Lung (tissue), 12 donors: Measurements from ENCODE around the gene CRYBA2. TPM values are rescaled to one million over a fixed set of nuclear protein-coding genes. Genes with fewer than 3 reads are reported as not detected.

Experiments used
- ATAC-seq: fragments of 200-7000 bp; cut with Tn5 transposase; one replicate; pipeline ENCODE4 v1.9.1; 2020; ENCODE audit warnings: moderate number of reproducible peaks; ENCODE audit not compliant: insufficient read depth, low FRiP score
- DNase-seq, 3 donors: peaks; one replicate each; pipeline ENCODE4 v3.0.0-alpha.2; 2013 to 2017
- H3K27ac ChIP-seq, 2 donors: one replicate each; pipeline ENCODE4 v1.5.1; 2013; ENCODE audit warnings: mild to moderate bottlenecking in 2 of 2, moderate library complexity in 2 of 2, control low read depth in 1 of 2, inconsistent platforms in 1 of 2, low read depth in 1 of 2, low read length in 1 of 2
- H3K27me3 ChIP-seq, 3 donors: one replicate each; pipeline ENCODE4 v1.5.1; 2013; ENCODE audit warnings: low read length in 2 of 3; ENCODE audit not compliant: control insufficient read depth in 3 of 3, insufficient read depth in 3 of 3
- H3K36me3 ChIP-seq, 4 donors: one replicate each; pipeline ENCODE4 v1.5.1; 2013; ENCODE audit warnings: low read length in 4 of 4, mild to moderate bottlenecking in 1 of 4, moderate library complexity in 1 of 4; ENCODE audit not compliant: control insufficient read depth in 4 of 4, insufficient read depth in 4 of 4
- H3K4me1 ChIP-seq, 5 donors: one replicate each; pipeline ENCODE4 v1.5.1; 2013; ENCODE audit warnings: low read length in 5 of 5, mild to moderate bottlenecking in 2 of 5, moderate library complexity in 1 of 5; ENCODE audit not compliant: control insufficient read depth in 5 of 5, insufficient read depth in 5 of 5
- H3K4me3 ChIP-seq: one replicate; pipeline ENCODE4 v1.5.1; 2013; ENCODE audit warnings: mild to moderate bottlenecking, control low read depth, moderate library complexity
- H3K9ac ChIP-seq, 2 donors: one replicate each; pipeline ENCODE4 v1.5.1; 2013; ENCODE audit warnings: low read length in 2 of 2, control low read depth in 1 of 2; ENCODE audit not compliant: insufficient read depth in 1 of 2
- H3K9me3 ChIP-seq, 4 donors: one replicate each; pipeline ENCODE4 v1.5.1; 2013; ENCODE audit warnings: low read length in 3 of 4, mild to moderate bottlenecking in 1 of 4, moderate library complexity in 1 of 4; ENCODE audit not compliant: control insufficient read depth in 4 of 4, insufficient read depth in 3 of 4
- WGBS, 2 donors: extraction: QIAGEN DNeasy Blood & Tissue Kit; methylation state at CpG; one replicate each; pipeline ENCODE4 v1.1.7; 2013; 5-methylcytosine and 5-hydroxymethylcytosine counted together
- polyA plus RNA-seq, 2 donors: library from polyadenylated mRNA; stranded (reverse); fragments of 200-250 nt; gene quantifications; one replicate each; pipeline ENCODE4 v1.2.1, GENCODE V29; 2013
- total RNA-seq, 2 donors: library from RNA; depleted of rRNA in 1 of 2; stranded (reverse); fragments of >200 nt in 1 of 2; gene quantifications; one replicate each; pipeline ENCODE4 v1.2.1, GENCODE V29; 2014 to 2021
- TF ChIP-seq, protein P1 (sequence below): IDR thresholded peaks from 2 replicates; pipeline ENCODE4 v1.5.1; 2012; ENCODE audit warnings: mild to moderate bottlenecking; ENCODE audit errors: control extremely low read depth, extremely low read depth
- donor health status: control.
- donor health status: control.
- donor health status: Bipolar disorder and iron deficiency.
- donor health status: healthy.
- donor health status: DM: yes; HTN: yes; CAD: no.

The CRYBA2 gene
- total and polyA plus RNA-seq, 4 donors, result 0.08 TPM; not detected in 3

DNA sequence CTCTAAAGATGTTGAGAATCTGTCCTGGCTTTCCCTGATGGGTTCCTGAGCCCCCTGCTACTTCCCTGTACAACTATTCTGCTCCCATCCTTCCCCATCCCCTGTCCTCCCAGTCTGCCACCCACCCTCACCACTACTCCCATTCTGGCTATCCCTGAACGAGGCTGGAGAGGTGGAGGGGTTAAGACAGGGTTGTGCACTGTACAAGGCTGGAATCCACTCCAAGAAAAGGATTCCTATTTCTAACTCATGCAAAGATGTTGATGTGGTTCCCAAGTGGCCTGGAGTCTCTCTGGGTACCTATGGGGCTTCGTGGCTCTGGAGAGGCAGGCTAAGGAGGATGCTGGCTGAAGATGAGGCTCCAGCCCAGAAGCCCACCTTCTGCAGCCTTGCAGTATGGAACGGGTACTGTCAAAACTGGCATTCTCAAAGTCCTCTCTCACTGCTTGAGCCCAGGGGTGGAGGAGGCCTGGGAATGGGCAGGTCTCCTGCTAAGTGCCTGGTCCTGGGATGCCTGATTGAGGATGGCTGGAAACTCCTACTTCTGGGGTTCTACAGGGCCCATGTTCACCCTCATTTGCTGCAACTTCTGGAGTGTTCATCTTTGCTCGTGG is 7.0 kb downstream of the CRYBA2 start:
- peaks cover 19 to 88% (median 81%) of the 10 kb centered on the region in 3 donors for H3K27me3 ChIP-seq
- 48 to 49% methylated on average over 4 of the region's 4 CpGs for WGBS, 2 donors

DNA sequence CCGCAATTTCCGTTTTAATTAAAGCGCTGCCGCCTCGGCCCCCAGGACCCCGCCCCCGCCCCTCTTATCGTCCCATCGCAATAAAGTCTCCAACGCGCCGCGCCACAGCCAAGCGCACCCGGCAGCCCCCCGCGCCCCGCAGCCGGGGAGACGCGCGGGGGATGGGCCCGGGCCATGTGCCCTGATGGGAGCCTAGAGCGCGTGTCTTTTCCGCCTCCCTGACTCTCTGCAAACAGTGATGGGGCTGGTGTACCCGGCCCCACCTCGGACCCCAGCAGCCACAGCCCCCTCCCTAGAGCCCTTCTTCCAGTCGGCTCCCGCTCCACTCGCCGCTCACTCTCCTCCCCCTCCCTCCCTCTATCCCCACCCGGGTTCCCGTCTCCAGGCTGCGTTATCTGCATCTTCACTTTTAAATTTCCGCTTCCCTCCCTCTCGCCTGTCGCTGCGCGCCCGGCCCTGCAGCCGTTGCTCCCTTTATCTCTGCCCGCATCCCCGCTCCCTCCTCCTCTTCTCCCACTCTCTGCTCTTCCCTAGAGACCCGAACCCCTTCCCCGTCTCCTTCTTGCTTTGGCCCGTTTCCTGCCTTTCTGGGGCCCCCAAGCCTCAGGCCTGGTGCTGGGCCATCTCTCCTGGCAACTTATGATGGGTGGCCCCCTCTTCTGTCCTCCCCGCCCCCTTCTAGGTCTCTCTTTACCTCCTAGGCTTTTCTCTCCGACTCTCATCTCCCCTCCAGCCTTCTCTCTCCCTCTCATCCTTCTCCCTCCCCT is 7.7 kb downstream of the CRYBA2 start:
- TF ChIP-seq, protein P1, sequence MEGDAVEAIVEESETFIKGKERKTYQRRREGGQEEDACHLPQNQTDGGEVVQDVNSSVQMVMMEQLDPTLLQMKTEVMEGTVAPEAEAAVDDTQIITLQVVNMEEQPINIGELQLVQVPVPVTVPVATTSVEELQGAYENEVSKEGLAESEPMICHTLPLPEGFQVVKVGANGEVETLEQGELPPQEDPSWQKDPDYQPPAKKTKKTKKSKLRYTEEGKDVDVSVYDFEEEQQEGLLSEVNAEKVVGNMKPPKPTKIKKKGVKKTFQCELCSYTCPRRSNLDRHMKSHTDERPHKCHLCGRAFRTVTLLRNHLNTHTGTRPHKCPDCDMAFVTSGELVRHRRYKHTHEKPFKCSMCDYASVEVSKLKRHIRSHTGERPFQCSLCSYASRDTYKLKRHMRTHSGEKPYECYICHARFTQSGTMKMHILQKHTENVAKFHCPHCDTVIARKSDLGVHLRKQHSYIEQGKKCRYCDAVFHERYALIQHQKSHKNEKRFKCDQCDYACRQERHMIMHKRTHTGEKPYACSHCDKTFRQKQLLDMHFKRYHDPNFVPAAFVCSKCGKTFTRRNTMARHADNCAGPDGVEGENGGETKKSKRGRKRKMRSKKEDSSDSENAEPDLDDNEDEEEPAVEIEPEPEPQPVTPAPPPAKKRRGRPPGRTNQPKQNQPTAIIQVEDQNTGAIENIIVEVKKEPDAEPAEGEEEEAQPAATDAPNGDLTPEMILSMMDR, result no peak
- Histone ChIP-seq H3K27me3 (peaks cover 18 to 88% (median 80%) of the 10 kb centered on the region in 3 donors), H3K4me3 (no peak overlapping the region), H3K9ac (no peak overlapping the region), H3K9me3 (peaks cover 0 to 3% (median 0%) of the 10 kb centered on the region in 4 donors), H3K4me1 (peaks cover 0 to 27% (median 5%) of the 10 kb centered on the region in 5 donors), H3K36me3 (no peaks in the 10 kb centered on the region), H3K27ac (no peak overlapping the region)
- DNase-seq (no peak), ATAC-seq (no peak)
- 4 to 5% methylated on average over 41 to 49 of the region's 49 CpGs for WGBS, 2 donors

More for the DNA sequence above, 7.0 kb downstream of the CRYBA2 start:
- Histone ChIP-seq H3K36me3 (no peaks in the 10 kb centered on the region), H3K9ac (no peak overlapping the region), H3K4me1 (peaks cover 0 to 27% (median 2%) of the 10 kb centered on the region in 5 donors), H3K9me3 (peaks cover 0 to 3% (median 0%) of the 10 kb centered on the region in 4 donors), H3K4me3 (no peak overlapping the region), H3K27ac (no peak overlapping the region)
- TF ChIP-seq, protein P1, result no peak
- no peak for DNase-seq
- ATAC-seq, result no peak

DNA sequence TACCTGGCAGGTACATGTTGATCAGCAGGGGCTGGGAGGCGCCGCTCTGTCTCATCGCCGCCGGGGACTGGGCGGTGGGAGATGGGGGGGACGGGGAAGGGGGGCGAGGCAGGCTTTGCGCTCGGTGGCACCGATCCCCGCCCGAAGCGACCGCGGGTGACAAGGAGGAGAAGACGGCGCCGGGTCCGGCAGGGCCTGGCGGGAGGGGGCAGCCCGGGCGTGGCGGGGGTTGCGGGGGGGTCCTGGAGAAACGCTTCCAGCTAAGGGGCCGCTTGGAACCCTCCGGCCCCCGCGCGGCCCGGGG is 8.2 kb downstream of the CRYBA2 start, which contains the start of gene FEV:
Gene FEV (minus strand): TSS at position 164 of the 304 bp plus-strand sequence. CDS start 109 bp downstream, at position 55.
- 1 to 3% methylated on average over 17 to 32 of the region's 32 CpGs for WGBS, 2 donors
- H3K9me3 ChIP-seq, result peaks cover 0 to 3% (median 0%) of the 10 kb centered on the region in 4 donors
- no peak within 1 kb of the TSS for H3K27ac ChIP-seq
- H3K4me1 ChIP-seq, result peaks cover 0 to 27% (median 5%) of the 10 kb centered on the region in 5 donors
- H3K9ac ChIP-seq, result no peak within 1 kb of the TSS
- no peaks in the 10 kb centered on the region for H3K36me3 ChIP-seq
- no peak within 1 kb of the TSS for H3K4me3 ChIP-seq
- TF ChIP-seq, protein P1, result no peak
- DNase-seq, result no peak
- ATAC-seq, result no peak
- H3K27me3 ChIP-seq, result peaks cover 18 to 87% (median 78%) of the 10 kb centered on the region in 3 donors
